Limb (tissue), 2 donors: ENCODE data around the gene SPRTN.
A peak's percentile ranks its signal among the peaks of the same experiment; 100 is the strongest.

ENCODE experiments used
- DNase-seq, 2 donors: peaks; one replicate each; pipeline ENCODE4 v3.0.0-alpha.2; 2016; ENCODE audit errors: extremely low spot score in 2 of 2

Gene SPRTN, protein sequence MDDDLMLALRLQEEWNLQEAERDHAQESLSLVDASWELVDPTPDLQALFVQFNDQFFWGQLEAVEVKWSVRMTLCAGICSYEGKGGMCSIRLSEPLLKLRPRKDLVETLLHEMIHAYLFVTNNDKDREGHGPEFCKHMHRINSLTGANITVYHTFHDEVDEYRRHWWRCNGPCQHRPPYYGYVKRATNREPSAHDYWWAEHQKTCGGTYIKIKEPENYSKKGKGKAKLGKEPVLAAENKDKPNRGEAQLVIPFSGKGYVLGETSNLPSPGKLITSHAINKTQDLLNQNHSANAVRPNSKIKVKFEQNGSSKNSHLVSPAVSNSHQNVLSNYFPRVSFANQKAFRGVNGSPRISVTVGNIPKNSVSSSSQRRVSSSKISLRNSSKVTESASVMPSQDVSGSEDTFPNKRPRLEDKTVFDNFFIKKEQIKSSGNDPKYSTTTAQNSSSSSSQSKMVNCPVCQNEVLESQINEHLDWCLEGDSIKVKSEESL

DNA sequence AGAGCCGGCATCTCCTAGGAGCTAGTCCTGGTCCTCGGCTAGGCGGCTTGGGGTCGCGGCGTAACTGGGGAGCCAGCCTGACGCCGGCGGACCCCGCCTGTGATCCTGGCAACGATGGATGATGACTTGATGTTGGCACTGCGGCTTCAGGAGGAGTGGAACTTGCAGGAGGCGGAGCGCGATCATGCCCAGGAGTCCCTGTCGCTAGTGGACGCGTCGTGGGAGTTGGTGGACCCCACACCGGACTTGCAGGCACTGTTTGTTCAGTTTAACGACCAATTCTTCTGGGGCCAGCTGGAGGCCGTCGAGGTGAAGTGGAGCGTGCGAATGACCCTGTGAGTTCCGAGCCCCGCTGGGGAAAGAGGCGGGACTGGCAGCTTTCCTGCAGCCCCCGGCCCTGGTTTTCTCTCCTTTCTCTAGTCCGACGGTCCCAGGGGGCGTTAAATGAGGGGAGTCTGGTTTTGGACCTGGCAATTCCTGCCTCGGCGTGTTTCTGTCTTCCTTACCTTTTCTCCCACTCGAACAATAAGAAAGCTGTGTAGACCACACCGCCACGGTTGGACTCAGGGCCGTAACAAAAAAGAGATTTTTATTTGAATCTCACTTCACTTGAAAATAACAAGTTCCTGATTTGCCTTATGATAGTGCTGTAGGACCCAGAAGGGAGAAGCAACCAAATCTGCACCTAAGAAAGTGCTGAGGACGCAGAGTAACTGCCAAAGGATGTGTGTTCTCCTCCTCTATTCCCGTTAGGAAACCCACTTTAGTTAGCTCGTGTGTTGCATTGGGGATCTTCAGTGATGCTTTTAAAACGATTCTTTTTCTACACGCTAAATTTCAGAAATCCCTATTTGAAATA, at the start of gene SPRTN:
SPRTN (plus strand) TSS at position 24 of the 859 bp plus-strand sequence; CDS start at position 115, 91 bp downstream.
- DNase-seq = no peak

DNA sequence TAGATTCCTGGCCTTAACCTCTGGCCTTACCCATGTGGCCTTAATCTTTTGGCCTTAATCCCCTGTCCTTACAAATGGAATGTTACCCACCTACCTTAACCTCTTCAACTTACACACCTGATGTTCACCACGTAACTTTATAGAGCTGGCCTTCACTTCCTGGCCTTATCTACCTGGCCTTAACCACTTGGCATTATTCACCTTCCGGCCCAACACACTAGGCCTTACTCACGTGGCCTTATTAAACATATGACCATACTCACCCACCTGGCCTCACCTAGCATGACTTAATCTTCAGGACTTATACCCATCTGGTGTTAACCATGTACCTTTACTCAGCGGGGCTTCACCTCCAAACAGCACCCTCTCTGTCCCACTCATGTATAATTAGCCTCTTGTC, 42.2 kb upstream of the SPRTN start:
- DNase-seq = no peak

DNA sequence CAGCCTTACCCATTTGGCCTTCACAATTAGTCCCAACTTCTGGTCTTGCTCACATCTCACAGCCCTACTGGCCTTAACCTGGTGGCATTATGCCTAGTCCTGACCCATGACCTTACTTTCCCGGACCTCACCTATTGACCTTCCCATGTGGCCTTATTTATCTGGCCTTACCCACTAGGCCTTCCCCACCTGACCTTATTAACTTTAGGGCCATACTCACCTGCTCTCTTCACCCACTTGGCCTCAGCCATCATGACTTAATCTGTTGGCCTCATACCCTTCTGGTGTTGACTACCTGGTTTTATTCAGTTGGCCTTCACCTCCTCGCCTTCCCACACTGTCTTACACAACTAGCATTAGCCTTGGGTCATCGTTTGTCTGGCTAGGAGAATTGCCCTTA, 36.1 kb upstream of the SPRTN start:
- DNase-seq = no peak

DNA sequence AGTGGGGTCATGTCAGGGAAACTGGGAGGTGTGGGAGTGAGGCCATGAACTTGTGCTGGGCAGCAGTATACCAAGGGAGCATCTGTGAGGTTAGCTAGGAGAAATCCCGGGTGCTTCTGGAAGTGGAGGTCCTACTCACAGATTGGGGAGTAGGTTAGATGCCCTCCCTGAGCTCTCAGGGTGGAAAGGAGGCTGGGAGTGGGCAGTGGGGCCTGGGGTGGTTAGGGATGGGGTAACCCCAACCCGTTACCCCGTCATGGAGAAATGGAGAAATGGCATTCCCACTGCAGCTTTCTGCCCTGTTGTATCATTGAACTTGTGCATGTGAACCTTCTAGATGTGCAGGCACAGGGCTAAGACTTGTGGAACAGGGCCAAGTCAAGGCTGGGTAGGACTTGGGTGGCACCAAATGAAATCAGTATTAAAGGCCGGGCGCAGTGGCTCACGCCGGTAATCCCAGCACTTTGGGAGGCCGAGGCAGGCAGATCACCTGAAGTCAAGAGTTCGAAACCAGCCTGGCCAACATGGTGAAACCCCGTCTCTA, 27.6 kb upstream of the SPRTN start:
- DNase-seq = no peak

DNA sequence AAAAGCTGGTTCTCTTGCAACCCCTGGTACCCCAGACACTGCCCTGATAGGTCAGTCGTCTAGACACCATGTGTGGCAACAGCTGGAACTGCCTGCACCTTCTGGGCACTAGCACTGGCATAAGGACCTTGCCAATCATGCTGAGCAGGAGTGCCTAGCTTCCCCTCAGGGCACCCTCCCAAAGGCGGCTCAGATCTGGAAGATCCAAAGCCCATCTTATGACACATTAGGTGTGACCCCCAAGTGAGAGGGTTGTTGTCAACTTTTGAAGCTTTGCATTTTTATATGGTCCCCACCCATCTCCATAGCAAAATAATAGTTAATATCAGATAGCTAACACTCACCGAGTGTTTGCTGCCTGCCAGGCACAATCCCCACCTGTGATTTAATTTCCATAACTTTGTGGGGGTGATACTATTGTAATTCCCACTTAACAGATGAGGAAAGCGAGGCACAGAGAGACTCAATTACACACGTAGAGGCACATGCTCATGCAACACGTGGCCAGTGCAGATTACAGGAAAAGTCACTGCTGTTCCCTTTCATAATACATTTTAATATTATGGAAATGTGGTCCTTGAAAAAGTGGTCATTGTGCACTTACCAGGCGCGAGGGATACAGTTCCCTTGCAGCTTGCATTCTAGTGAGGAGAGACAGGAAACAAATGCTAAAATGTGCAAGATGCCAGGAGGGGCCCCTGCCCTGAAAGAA, 26.2 kb upstream of the SPRTN start:
- no peak for DNase-seq

DNA sequence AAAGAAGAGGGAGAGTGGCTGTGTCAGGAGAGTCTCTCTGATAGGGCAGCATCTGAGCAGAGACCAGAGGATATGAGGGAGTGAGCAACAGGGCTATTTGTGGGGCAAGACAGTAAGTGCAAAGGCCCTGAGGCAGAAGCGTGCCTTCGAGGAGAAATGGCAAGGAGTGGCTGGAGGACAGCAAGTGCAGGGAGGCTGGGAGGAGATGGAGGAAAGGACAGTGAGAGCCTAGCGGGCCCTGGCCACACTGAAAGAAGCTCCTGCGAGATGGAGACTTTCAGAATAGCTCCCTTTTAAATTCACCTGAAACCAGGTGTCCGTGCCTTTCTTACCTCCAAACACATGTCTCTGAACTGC, 25.7 kb upstream of the SPRTN start:
- DNase-seq = no peak

DNA sequence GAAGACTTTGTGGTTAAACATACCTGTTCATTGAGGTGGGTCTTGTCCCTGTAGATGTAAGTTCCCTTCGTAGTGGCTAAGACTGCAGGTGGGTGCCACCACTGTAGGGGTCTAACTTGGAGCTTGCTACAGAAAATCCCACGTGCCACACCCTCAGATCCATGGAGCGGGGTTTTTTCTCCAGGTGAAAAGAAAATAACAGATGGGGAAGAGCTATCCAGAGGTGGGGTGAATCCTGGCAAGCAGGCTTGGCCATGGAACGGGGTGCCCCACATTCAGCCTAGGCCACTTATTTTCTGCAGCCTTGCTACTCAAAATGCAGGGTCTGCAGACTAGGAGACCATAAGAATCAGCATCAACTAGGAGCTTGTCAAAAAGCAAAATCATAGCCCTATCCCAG, 24.4 kb upstream of the SPRTN start:
- no peak for DNase-seq

DNA sequence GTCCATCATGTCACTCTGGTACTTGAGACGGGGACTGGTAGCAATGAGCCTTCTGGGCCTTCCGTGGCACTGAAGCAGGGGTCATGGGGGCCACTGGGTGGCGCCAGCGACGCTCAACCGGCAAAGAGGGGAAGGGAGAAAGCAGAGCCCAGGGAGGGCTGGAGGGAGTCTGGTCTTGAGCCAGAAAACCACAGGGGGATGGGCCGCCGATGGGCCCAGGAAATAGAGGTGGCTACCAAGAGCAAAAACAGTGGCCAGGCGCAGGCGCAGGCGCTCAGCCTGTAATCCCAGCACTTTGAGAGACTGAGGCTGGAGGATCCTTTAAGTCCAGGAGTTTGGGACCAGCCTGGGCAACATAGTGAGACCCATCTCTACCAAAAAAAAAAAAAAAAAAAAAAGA, 22.2 kb upstream of the SPRTN start:
- peak in 1 of 2 donors; percentile 37 for DNase-seq

DNA sequence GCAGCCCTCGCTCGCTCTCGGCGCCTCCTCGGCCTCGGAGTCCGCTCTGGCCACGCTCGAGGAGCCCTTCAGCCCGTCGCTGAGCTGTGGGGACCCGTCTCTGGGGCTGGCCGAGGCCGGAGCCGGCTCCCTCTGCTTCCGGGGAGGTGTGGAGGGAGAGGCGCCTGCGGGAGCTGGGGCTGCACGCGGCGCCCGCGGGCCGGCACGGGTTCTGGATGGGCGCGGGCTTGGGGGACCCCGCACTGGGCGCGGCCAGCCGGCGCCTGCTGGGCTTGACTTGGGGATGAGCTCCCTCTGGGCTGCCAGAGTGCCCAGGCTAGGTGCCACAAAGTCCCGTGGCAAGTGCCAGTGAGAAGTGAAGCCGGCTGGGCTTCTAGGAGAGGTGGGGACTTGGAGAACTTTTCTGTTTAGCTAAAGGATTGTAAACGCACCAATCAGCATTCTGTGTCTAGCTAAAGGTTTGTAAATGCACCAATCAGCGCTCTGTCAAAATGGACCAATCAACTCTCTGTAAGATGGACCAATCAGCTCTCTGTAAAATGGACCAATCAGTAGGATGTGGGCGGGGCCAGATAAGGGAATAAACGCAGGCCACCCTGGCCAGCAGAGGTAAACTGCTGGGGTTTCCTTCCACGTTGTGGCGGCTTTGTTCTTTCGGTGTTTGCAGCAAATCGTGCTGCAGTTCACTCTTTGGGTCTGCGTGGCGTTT, 20.6 kb upstream of the SPRTN start:
- DNase-seq = peak in 1 of 2 donors; percentile 3

DNA sequence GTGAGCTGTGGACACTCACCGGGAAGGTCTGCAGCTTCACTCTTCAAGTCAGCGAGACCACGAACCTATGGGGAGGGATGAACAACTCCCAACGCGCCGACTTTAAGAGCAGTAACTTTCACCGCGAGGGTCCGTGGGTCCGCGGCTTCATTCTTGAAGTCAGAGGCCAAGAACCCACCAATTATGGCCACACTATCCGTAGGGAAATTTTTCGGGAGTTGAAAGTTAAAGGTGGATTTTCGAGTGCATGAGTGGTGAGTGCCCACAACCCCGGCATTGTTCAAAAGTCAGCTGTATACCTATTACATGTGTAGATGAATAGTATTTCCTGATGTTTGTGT, 20.1 kb upstream of the SPRTN start:
- DNase-seq = no peak

DNA sequence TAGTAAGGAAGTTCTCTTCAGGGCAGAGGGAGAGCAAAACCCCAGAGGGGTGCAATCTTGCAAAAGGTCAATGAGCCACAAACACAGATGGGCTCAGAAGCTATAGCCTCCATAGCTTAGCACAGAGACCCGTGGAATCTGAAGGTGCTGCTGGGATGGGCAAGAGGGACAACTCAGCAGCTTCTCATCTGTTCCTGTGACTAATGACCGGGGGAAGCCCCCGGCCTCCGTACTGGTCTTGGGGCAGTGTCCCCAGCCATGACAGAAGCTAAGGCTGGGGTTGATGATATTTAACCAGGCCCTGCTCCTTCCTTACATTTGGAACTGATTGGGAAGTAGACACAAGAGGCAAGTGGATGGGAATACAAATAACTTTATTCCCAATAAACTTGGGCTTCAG, 19.5 kb upstream of the SPRTN start:
- no peak for DNase-seq

DNA sequence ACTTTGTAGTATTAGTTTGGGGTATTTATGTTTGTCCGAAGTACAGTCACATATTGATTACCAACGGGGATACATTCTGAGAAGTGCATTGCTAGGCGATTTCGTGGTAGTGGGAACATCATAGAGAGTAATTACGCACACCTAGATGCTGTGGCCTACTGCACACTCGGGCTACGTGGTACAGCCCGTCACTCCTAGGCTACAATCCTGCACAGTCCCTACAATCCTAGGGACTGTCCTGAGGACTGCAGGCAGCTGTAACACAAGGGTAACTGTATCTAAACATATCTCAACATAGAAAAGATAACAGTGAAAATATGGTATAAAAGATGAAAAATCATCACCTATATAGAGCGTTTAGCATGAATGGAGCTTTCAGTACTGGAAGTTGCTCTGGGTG, 19.0 kb upstream of the SPRTN start:
- no peak for DNase-seq

DNA sequence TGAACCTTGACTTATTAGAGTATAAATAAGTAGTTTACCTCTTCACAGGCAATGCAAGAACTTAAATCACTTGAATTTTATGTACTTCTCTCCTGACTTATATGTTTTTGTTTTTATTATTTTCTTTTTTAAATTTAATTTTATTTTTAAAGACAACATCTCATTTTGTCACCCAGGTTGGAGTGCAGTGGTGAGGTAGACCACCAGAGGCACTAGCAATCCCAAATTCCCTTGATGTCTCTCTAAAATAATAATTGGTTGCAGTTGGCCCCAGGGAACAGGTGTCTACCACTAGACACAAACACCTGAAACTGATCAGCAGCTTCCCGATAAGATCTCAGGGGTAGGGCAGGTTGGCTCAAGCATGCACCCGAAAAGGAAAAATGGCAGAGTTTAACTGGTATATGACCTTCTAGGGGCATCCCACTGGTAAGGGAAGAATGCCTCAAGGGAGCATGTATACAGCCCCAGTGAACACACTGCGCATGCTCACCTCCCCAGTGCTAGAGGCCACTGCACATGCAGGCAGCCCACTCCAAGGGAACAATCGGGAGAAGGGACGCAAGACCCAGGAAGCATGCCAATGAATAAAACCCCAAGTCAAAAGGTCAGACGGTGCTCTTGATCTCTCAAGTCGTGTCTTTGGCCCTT, 15.1 kb upstream of the SPRTN start:
- no peak for DNase-seq

DNA sequence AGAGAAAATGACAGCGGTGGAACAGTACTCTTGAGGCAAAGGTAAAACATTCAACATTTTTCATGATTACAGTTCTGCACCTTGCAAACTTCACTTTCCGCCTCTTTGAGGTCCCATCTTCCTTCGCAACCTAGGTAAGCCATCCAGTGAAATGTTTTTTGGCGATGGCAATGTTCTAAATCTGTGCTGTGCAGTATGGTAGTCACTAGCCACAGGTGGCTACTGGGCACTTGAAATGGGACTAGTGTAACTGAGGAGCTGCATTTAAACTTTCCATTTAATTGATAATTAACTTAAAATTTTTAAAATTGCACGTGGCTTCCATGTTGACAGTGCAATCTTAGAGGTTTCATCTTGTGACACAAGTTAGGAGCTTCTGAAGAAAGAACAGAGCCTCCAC, 13.4 kb upstream of the SPRTN start:
- no peak for DNase-seq

DNA sequence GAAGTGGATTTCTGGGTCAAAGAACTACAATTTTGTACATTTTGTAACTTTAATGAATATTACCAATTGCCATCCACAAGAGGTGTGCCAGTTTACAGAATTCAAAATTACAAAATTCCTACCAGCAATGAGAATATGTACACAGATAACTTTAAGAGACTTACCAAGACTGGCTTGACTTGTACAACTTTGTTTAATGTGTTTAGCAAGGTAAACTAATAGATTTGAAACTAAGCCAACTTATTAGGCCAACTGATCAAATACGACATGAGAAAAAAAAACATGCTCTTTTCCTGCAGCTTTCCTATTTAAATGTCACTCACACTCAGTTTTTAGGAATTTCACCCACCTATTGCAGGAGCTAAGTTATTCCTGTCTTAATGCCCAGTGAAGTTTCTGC, 11.8 kb upstream of the SPRTN start:
- no peak for DNase-seq

DNA sequence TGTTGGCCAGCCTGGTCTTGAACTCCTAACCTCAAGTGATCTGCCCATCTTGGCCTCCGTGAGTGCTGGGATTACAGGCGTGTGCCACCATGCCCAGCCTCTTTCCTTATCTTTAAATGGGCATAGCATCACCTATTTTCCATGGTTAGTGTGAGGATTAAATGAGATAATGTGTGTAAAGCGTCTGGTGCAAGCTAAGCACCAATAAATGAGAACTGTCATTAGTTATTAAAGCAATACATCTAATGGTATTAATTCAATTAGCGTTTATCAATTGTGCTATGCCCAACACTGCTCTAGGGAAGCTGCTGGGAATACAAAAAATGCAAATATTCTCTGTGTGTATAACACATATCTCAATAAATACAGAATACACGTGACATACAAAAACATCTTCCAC, 10.5 kb upstream of the SPRTN start:
- no peak for DNase-seq

DNA sequence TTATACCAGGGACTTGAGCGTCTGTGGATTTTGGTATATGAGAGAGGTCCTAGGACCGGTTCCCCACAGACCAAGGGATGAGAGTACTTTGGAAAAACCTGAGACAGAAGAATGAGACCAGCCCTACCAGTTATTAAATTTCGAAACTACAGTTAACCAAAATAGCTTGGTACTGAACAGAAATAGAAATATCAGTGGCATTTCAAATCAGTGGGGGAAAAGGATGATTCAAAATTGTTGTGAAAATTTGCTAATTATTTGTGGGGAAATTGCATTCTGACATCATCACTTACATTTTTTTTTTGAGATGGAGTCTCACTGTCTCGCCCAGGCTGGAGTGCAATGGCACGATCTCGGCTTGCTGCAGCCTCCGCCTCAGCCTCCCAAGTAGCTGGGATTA, 8.6 kb upstream of the SPRTN start:
- DNase-seq = no peak

DNA sequence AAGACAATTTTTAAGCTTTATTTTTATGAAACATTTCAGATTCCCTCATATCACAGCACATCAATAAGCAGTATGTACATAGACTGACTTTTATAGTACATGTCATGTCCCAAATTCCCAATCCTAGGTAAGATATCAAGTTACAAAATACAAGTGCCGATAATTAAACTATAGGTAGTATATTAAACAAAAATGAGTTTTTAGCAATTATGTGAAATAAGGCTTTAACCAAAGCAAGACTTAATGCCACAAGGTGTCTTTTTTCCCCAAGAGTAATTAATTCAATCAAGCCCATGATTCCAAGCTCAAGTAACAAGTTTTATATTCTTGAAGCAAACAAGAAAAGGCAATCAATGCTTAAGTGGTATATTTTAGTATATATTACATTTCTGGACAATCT, 5.3 kb upstream of the SPRTN start:
- DNase-seq = no peak

DNA sequence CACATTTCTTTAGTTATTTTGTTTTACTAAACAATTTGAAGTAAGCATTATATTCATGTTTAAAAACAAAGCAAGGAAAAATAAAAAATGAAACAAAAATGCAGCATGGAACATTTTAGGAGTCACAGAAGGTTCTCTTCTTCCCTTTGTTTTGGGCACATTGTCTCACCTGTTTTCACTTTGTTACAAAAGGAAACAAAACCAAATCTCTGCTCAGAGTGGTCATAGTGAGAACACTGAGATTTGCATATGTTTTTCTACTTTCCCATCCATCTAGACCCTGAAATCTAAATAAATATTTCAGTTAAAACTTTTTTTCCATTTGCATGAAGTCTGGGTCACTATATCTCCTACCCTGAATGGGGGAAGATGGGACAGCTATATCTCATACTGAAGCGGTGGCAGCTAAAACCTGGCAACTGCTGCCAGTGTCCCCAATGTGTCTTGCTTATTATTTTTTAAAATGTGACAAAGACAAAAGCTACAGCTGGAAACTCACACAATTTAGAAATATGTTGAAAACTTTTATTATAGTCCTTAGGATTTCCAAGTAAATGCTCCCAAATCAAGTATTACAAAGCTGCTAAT, 3.9 kb upstream of the SPRTN start:
- no peak for DNase-seq

DNA sequence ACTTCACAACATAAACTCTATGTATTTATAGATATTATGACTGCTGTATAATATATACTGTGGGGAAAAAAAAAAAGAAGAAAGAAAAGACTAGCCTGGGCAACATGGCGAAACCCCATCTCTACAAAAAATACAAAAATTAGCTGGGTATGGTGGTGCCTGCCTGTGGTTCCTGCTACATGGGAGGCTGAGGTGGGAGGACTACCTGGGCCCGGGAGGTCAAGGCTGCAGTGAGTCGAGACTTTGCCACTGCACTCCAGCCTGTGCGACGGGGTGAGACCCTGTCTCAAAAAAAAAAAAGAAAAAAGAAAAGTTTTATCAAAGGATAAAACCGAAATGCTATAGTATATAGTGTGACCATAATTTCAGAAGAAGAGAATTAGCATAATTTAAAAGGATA, 3.1 kb upstream of the SPRTN start:
- no peak for DNase-seq
